GM18519 (cell line): ENCODE data around the gene STEAP3.
"Not testable (repeated sequence)": the region's sequence is repeated elsewhere in the genome, so short reads cannot be mapped to it uniquely, and the experiment has no call there.

Source experiments
- ATAC-seq: cut with Tn5 transposase; IDR thresholded peaks from one replicate; pipeline ENCODE4 v1.9.1; 2021; ENCODE audit warnings: mild to moderate bottlenecking, moderate library complexity; ENCODE audit not compliant: unreplicated experiment, low FRiP score

The STEAP3 gene

GRCh38 chr2:119259296-119259860, 35.7 kb downstream of the STEAP3 start:
- no peak for ATAC-seq

- ATAC-seq: no peak
These were observed 37.2 kb downstream of the STEAP3 start for GRCh38 chr2:119260646-119261492.

- ATAC-seq: no peak
These were observed 38.0 kb downstream of the STEAP3 start for GRCh38 chr2:119261493-119262225.

GRCh38 chr2:119263025-119263424, 39.4 kb downstream of the STEAP3 start:
- ATAC-seq: no peak

- no peak for ATAC-seq
These were observed 40.0 kb downstream of the STEAP3 start for GRCh38 chr2:119263656-119264055.

GRCh38 chr2:119264781-119265692, 41.4 kb downstream of the STEAP3 start:
- peak; percentile 84 for ATAC-seq

GRCh38 chr2:119265693-119266066, 42.0 kb downstream of the STEAP3 start:
- ATAC-seq: no peak

GRCh38 chr2:119266091-119266589, 42.5 kb downstream of the STEAP3 start:
- no peak for ATAC-seq

GRCh38 chr2:119267604-119268003, 44.0 kb downstream of the STEAP3 start:
- no peak for ATAC-seq

- ATAC-seq: no peak
These were observed 53.2 kb downstream of the STEAP3 start for GRCh38 chr2:119276864-119277263.

- not testable (repeated sequence) for ATAC-seq
These were observed 54.8 kb downstream of the STEAP3 start for GRCh38 chr2:119278385-119278784.

GRCh38 chr2:119278946-119279345, 55.3 kb downstream of the STEAP3 start:
- no peak for ATAC-seq

- no peak for ATAC-seq
These were observed 56.0 kb downstream of the STEAP3 start for GRCh38 chr2:119279666-119280065.

- no peak for ATAC-seq
These were observed 57.0 kb downstream of the STEAP3 start for GRCh38 chr2:119280680-119281079.

GRCh38 chr2:119282146-119282995, 58.7 kb downstream of the STEAP3 start:
- ATAC-seq: no peak

GRCh38 chr2:119282996-119283511, 59.4 kb downstream of the STEAP3 start:
- no peak for ATAC-seq

GRCh38 chr2:119283873-119284331, 60.3 kb downstream of the STEAP3 start:
- ATAC-seq: no peak

GRCh38 chr2:119286661-119287060, 63.0 kb downstream of the STEAP3 start:
- no peak for ATAC-seq

- ATAC-seq: no peak
These were observed 64.9 kb downstream of the STEAP3 start for GRCh38 chr2:119288576-119288975.
